Hepatocyte (in vitro differentiated cells): ENCODE results near the gene CSTPP1. TPM values are rescaled to one million over a fixed set of nuclear protein-coding genes. Genes with fewer than 3 reads are reported as not detected.
A peak's percentile ranks its signal among the peaks of the same experiment; 100 is the strongest.

Experiments used
- DNase-seq: peaks from one replicate; pipeline ENCODE4 v3.0.0-alpha.2; 2016; ENCODE audit warnings: low spot score
- H2AFZ ChIP-seq: fragments of 200-600 bp; sonication (generic); 2 replicates; pipeline ENCODE4 v1.6.0; 2016; ENCODE audit warnings: antibody characterized with exemption, mild to moderate bottlenecking
- H3K27ac ChIP-seq: fragments of 200-600 bp; sonication (generic); 2 replicates; pipeline ENCODE4 v1.5.1; 2016; ENCODE audit warnings: mild to moderate bottlenecking
- H3K27me3 ChIP-seq: fragments of 200-600 bp; sonication (generic); 2 replicates; pipeline ENCODE4 v1.6.1; 2016
- H3K36me3 ChIP-seq: fragments of 200-600 bp; sonication (generic); replicated peaks from 2 replicates; pipeline ENCODE4 v1.5.1; 2016; ENCODE audit warnings: low read depth; ENCODE audit not compliant: insufficient read depth
- H3K4me1 ChIP-seq: fragments of 200-600 bp; sonication (generic); 2 replicates; pipeline ENCODE4 v1.5.1; 2016; ENCODE audit warnings: mild to moderate bottlenecking, moderate library complexity; ENCODE audit not compliant: insufficient read depth
- H3K4me2 ChIP-seq: fragments of 200-600 bp; sonication (generic); 2 replicates; pipeline ENCODE4 v1.6.0; 2016
- H3K4me3 ChIP-seq: fragments of 200-600 bp; sonication (generic); 2 replicates; pipeline ENCODE4 v1.5.1; 2016; ENCODE audit warnings: mild to moderate bottlenecking
- H3K79me2 ChIP-seq: fragments of 200-600 bp; sonication (generic); 2 replicates; pipeline ENCODE4 v1.6.0; 2017; ENCODE audit warnings: mild to moderate bottlenecking
- H3K9me2 ChIP-seq: fragments of 200-600 bp; sonication (generic); replicated peaks from 2 replicates; pipeline ENCODE4 v1.6.0; 2017; ENCODE audit warnings: mild to moderate bottlenecking; ENCODE audit not compliant: insufficient read depth
- H3K9me3 ChIP-seq: fragments of 200-600 bp; sonication (generic); 2 replicates; pipeline ENCODE4 v1.5.1; 2016; ENCODE audit warnings: low read depth, mild to moderate bottlenecking
- H4K20me1 ChIP-seq: fragments of 200-600 bp; sonication (generic); 2 replicates; pipeline ENCODE4 v1.6.0; 2016; ENCODE audit warnings: mild to moderate bottlenecking; ENCODE audit not compliant: insufficient read depth, poor library complexity, severe bottlenecking
- CTCF ChIP-seq: fragments of 200-600 bp; sonication (generic); IDR thresholded peaks from 2 replicates; pipeline ENCODE4 v1.5.1; 2016; ENCODE audit warnings: antibody characterized with exemption, mild to moderate bottlenecking; ENCODE audit not compliant: poor library complexity
- EZH2 ChIP-seq: fragments of 200-600 bp; sonication (generic); IDR thresholded peaks from 2 replicates; pipeline ENCODE4 v1.6.1; 2016; ENCODE audit warnings: antibody characterized with exemption, mild to moderate bottlenecking, borderline replicate concordance
- EZH2phosphoT487 ChIP-seq: fragments of 200-600 bp; sonication (generic); IDR thresholded peaks from one replicate; pipeline ENCODE4 v1.6.1; 2018; ENCODE audit warnings: antibody characterized with exemption, mild to moderate bottlenecking, low read depth, moderate library complexity; ENCODE audit not compliant: unreplicated experiment, severe bottlenecking
- WGBS: methylation state at CpG from one replicate; pipeline ENCODE4 v1.1.6; 2016; ENCODE audit warnings: low lambda C conversion rate; ENCODE audit errors: missing lambda C conversion rate; 5-methylcytosine and 5-hydroxymethylcytosine counted together
- polyA plus RNA-seq: library from polyadenylated mRNA; unstranded; fragments of >200 nt; fragmentation: Nextera tagmentation; extraction: Ambion mirVana; gene quantifications from 2 replicates; pipeline ENCODE4 v1.2.1, GENCODE V29; 2016
- total RNA-seq: library from RNA; depleted of rRNA; stranded (reverse); fragments of >200 nt; gene quantifications from 2 replicates; pipeline ENCODE4 v1.2.3, GENCODE V29; 2014

Gene CSTPP1
- total RNA-seq (21.9 and 23.0 TPM in 2 replicates), polyA plus RNA-seq (44.3 and 48.4 TPM in 2 replicates)

DNA sequence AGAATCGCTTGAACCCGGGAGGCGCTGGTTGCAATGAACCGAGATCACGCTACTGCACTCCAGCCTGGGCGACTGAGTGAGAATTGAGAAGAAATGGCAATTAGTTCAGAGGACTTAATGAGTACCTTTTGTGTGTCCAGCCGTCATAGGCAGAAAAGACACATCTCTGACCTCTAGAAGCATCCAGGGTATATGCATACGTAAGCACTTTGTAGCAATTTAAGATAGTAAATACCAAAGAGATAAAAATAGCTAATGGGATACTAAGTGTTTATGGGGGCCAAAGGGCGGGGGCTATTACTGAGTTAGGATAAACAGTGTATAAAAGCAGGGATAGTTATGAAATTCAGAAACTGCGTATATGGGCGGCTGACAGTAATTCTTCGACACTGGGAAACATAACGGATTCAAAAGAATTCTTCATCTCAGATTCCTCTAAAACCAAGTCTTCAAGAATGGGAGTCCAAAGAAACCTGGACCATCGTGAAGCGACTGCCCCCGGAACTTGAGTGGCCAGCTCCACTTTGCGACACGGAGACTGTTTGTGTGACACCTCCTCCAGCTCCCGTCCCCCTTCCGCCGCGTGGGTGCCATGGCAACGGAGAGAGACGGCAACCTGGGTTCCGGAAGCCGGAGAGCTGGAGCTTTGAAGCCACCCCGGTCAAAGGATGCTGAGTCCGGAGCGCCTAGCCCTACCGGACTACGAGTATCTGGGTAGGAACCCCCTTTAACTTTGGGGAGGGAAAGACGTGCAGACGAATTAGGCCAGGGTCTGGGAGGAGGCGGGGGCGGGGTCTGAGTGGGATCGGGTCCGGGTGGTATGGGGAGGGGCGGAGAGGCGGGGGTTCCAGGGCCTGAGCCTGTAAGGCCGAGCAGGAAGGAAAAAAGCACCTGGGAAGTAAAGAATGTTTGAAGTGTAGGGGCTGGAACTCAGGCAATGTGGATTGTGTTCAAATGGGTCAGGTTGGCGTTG lies at the start of gene CSTPP1:
TSS of gene CSTPP1 (plus strand) at position 624 of the 973 bp plus-strand sequence. CDS start at position 669, 45 bp downstream.
- 22% methylated on average over 41 of the region's 41 CpGs for WGBS

DNA sequence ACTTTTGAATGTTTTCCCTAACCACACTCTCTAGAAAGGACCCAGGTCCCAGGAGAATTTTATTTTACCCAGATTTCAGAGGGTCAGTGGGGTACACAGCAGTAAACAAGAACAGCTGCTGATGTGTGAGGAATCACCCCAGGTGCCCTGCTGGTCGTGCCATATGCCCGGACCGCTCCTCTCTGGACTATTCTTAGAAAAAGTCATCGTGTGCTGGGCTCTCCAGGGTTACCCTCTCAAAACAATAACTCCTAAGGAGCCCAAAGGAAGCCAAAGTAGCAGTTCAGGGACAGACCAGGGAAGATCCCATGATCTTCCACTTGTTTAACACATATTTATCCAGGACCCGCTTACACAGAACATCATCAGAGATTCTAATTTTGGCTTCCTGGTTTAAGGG lies 47.9 kb upstream of the CSTPP1 start:
- no peak for DNase-seq
- H3K4me2 ChIP-seq, result no peak overlapping the region
- TF ChIP-seq CTCF, result no peak
- no peak for TF ChIP-seq EZH2phosphoT487
- TF ChIP-seq EZH2, result no peak
- H3K79me2 ChIP-seq, result no peaks in the 10 kb centered on the region
- no peak overlapping the region for H3K27ac ChIP-seq
- no peaks in the 10 kb centered on the region for H3K4me1 ChIP-seq
- H4K20me1 ChIP-seq, result no peaks in the 10 kb centered on the region
- H2AFZ ChIP-seq, result no peak overlapping the region
- no peaks in the 10 kb centered on the region for H3K9me3 ChIP-seq
- WGBS, result 100% methylated on average over 5 of the region's 5 CpGs
- no peak overlapping the region for H3K4me3 ChIP-seq
- no peaks in the 10 kb centered on the region for H3K36me3 ChIP-seq
- no peaks in the 10 kb centered on the region for H3K9me2 ChIP-seq
- H3K27me3 ChIP-seq, result no peaks in the 10 kb centered on the region

More for the DNA sequence above, at the start of gene CSTPP1:
- no peaks in the 10 kb centered on the region for H3K27me3 ChIP-seq
- H3K27ac ChIP-seq, result peak within 1 kb of the TSS; percentile 73
- H3K4me3 ChIP-seq, result peak within 1 kb of the TSS; percentile 63
- no peaks in the 10 kb centered on the region for H3K9me3 ChIP-seq
- TF ChIP-seq EZH2phosphoT487 (no peak), CTCF (no peak), EZH2 (no peak)
- peaks cover 42% of the 10 kb centered on the region for H3K79me2 ChIP-seq
- H3K4me1 ChIP-seq, result peaks cover 6% of the 10 kb centered on the region
- H2AFZ ChIP-seq, result peak within 1 kb of the TSS; percentile 97
- H3K4me2 ChIP-seq, result peak within 1 kb of the TSS; percentile 76
- no peaks in the 10 kb centered on the region for H3K9me2 ChIP-seq
- no peaks in the 10 kb centered on the region for H3K36me3 ChIP-seq
- DNase-seq, result peak; percentile 96
- H4K20me1 ChIP-seq, result no peaks in the 10 kb centered on the region

- Histone ChIP-seq H2AFZ (no peak overlapping the region), H3K9me3 (no peaks in the 10 kb centered on the region), H3K4me1 (no peaks in the 10 kb centered on the region), H3K4me2 (no peak overlapping the region), H3K36me3 (no peaks in the 10 kb centered on the region), H3K27me3 (no peaks in the 10 kb centered on the region), H3K9me2 (no peaks in the 10 kb centered on the region), H3K4me3 (no peak overlapping the region), H4K20me1 (no peaks in the 10 kb centered on the region), H3K79me2 (no peaks in the 10 kb centered on the region), H3K27ac (no peak overlapping the region)
- 90% methylated on average over 7 of the region's 7 CpGs for WGBS
- DNase-seq, result no peak
- TF ChIP-seq EZH2, result no peak
These were observed 47.3 kb upstream of the CSTPP1 start for GRCh38 chr11:46889251-46889650.
